ENCODE results near the gene AGAP1. TPM values are rescaled to one million over a fixed set of nuclear protein-coding genes. Genes with fewer than 3 reads are reported as not detected.

AGAP1 gene
- polyA plus RNA-seq, 2 of the 4 experiments (the other 2 are of a cell fraction) = 20.2 to 21.9 TPM

GRCh38 chr2:236120829-236121228, 627.0 kb downstream of the AGAP1 start:
- FAIRE-seq = no peak
- CTCF ChIA-PET = no interaction called here

GRCh38 chr2:236121546-236121945, 627.7 kb downstream of the AGAP1 start:
- no peak for FAIRE-seq
- no peak for DNase-seq (ENCODE audit: low read depth in 1 of 2, low spot score in 1 of 2)
- peaks cover 7% of the 10 kb centered on the region; the same call in 2 of the 3 replicates for H3K4me1 ChIP-seq
- TF ChIP-seq USF2 (IDR thresholded peaks at IDR 0.05) = no peak
- no peak for TF ChIP-seq CEBPB (IDR thresholded peaks at IDR 0.05)
- no peak for TF ChIP-seq BCL3 (IDR thresholded peaks at IDR 0.05)
- TF ChIP-seq BHLHE40 (IDR thresholded peaks at IDR 0.05; ENCODE audit: low read depth, low read length) = no peak
- no peak for TF ChIP-seq EHF (CRISPR knock-in tag; IDR thresholded peaks at IDR 0.05)
- TF ChIP-seq CHD4 (IDR thresholded peaks at IDR 0.05; ENCODE audit: borderline replicate concordance) = no peak
- TF ChIP-seq EHMT2 (IDR thresholded peaks at IDR 0.05; ENCODE audit: low read depth) = no peak
- no peak for TF ChIP-seq RFX5 (IDR thresholded peaks at IDR 0.05)
- TF ChIP-seq KDM1A (IDR thresholded peaks at IDR 0.05; ENCODE audit: low read depth) = no peak
- POLR2A ChIA-PET = no interaction called here
- H3K4me2 ChIP-seq = no peak overlapping the region
- H3K9me3 ChIP-seq = no peaks in the 10 kb centered on the region
- 95% methylated on average over 7 of the region's 7 CpGs for WGBS (ENCODE audit: missing lambda C conversion rate)
- H3K27ac ChIP-seq = no peak overlapping the region
- H3K4me3 ChIP-seq = no peak overlapping the region
- 0 out of 6 replicates have a peak, but pooled peaks of 1 of the 2 experiments have one; percentile 34 for ATAC-seq
- CTCF ChIA-PET = no interaction called here

More at GRCh38 chr2:236120829-236121228, 627.0 kb downstream of the AGAP1 start:
- DNase-seq (ENCODE audit: low read depth in 1 of 2, low spot score in 1 of 2) (no peak), ATAC-seq (no peak)
- Histone ChIP-seq H3K4me2 (no peak overlapping the region), H3K4me3 (no peak overlapping the region), H3K9me3 (no peaks in the 10 kb centered on the region), H3K4me1 (peaks cover 7% of the 10 kb centered on the region; the same call in 2 of the 3 replicates), H3K27ac (no peak overlapping the region)
- POLR2A ChIA-PET = no interaction called here
- no peak for TF ChIP-seq MYC (IDR thresholded peaks at IDR 0.05; ENCODE audit: borderline replicate concordance, low read length)
- TF ChIP-seq RNF2 (IDR thresholded peaks at IDR 0.05; ENCODE audit: borderline replicate concordance, low read depth) = no peak
- no peak for TF ChIP-seq FOSL2 (IDR thresholded peaks at IDR 0.05)
- TF ChIP-seq FOSL2 (CRISPR knock-in tag; IDR thresholded peaks at IDR 0.05) = no peak
- TF ChIP-seq KDM1A (IDR thresholded peaks at IDR 0.05; ENCODE audit: low read depth) = no peak
- no peak for TF ChIP-seq RAD21 (conservative IDR thresholded peaks at IDR 0.05 in 1 of 2, IDR thresholded peaks at IDR 0.05 in 1 of 2)
- WGBS (ENCODE audit: missing lambda C conversion rate) = 69% methylated on average over 5 of the region's 5 CpGs

- POLR2A ChIA-PET = no interaction called here
- H3K4me2 ChIP-seq = no peak overlapping the region
- no peak for ATAC-seq
- no peak overlapping the region for H3K4me3 ChIP-seq
- H3K27ac ChIP-seq = no peak overlapping the region
- no peak for DNase-seq (ENCODE audit: low read depth in 1 of 2, low spot score in 1 of 2)
- no peak for TF ChIP-seq MAZ (IDR thresholded peaks at IDR 0.05; ENCODE audit: borderline replicate concordance, low read depth, low read length)
- no peak for TF ChIP-seq KDM1A (IDR thresholded peaks at IDR 0.05; ENCODE audit: low read depth)
- no peak for FAIRE-seq
- H3K4me1 ChIP-seq = peaks cover 7% of the 10 kb centered on the region; the same call in 2 of the 3 replicates
- CTCF ChIA-PET = no interaction called here
- 80% methylated on average over 3 of the region's 3 CpGs for WGBS (ENCODE audit: missing lambda C conversion rate)
- H3K9me3 ChIP-seq = no peaks in the 10 kb centered on the region
Observed at GRCh38 chr2:236122236-236122635, 628.4 kb downstream of the AGAP1 start.

- Histone ChIP-seq H3K27ac (no peak overlapping the region), H3K4me1 (no peaks in the 10 kb centered on the region), H3K4me3 (no peak overlapping the region), H3K9me3 (no peaks in the 10 kb centered on the region), H3K4me2 (no peak overlapping the region)
- ATAC-seq (no peak), FAIRE-seq (no peak), DNase-seq (ENCODE audit: low read depth in 1 of 2, low spot score in 1 of 2) (no peak)
- WGBS (ENCODE audit: missing lambda C conversion rate) = 94% methylated on average over 19 of the region's 19 CpGs
- POLR2A ChIA-PET = no interaction called here
- CTCF ChIA-PET = no interaction called here
- TF ChIP-seq FOSL2 (IDR thresholded peaks at IDR 0.05) (no peak), FOSL2 (CRISPR knock-in tag; IDR thresholded peaks at IDR 0.05) (no peak), SREBF2 (IDR thresholded peaks at IDR 0.05) (no peak), E2F6 (IDR thresholded peaks at IDR 0.05; ENCODE audit: borderline replicate concordance, low read depth) (no peak), ZSCAN20 (CRISPR knock-in tag; IDR thresholded peaks at IDR 0.05) (no peak), ZC3H11A (IDR thresholded peaks at IDR 0.05) (no peak), SMC3 (IDR thresholded peaks at IDR 0.05) (no peak), EP300 (IDR thresholded peaks at IDR 0.05) (no peak), CHD2 (IDR thresholded peaks at IDR 0.05; ENCODE audit: low read length, partially characterized antibody) (no peak), MAFK (IDR thresholded peaks at IDR 0.05; ENCODE audit: partially characterized antibody) (no peak), EHF (CRISPR knock-in tag; IDR thresholded peaks at IDR 0.05) (no peak), POLR2A (IDR thresholded peaks at IDR 0.05; ENCODE audit: low read length) (no peak), JUN (IDR thresholded peaks at IDR 0.05) (no peak), JUNB (IDR thresholded peaks at IDR 0.05) (no peak), RCOR1 (IDR thresholded peaks at IDR 0.05; ENCODE audit: low read depth, low read length) (no peak), REST (IDR thresholded peaks at IDR 0.05) (no peak)
Observed at GRCh38 chr2:236123716-236124115, 629.9 kb downstream of the AGAP1 start.

All from A549 (cell line).